ENCODE measurements around the gene RACK1.

DNA sequence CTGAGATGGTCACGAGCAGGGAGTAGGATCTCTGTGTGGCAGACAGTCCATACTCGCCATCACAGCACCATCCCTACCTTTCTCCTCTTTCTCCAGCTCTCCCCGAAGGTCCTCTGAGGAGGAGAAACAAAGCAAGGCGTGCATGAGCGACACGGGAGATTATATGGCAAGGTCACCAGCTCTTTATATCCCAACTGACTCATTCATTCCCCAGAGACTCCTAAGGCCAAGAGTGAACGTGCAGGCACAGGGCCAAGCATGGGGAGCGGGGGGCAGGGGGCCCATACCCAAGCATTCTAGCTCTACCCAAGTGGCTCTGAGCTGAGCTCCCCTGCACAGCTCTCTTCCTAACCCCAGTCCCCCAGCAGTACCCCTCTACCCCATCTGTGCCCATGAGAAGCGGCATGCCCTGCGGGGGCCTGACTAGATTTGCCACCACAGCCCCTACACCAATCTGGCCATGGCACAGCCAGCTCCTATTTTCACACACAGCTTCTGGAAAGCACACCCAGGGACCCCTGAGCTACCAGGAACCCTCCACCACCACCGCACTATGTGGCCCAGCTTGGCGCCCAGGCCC lies 45.5 kb downstream of the RACK1 start:
- TF ChIP-seq, protein P1, sequence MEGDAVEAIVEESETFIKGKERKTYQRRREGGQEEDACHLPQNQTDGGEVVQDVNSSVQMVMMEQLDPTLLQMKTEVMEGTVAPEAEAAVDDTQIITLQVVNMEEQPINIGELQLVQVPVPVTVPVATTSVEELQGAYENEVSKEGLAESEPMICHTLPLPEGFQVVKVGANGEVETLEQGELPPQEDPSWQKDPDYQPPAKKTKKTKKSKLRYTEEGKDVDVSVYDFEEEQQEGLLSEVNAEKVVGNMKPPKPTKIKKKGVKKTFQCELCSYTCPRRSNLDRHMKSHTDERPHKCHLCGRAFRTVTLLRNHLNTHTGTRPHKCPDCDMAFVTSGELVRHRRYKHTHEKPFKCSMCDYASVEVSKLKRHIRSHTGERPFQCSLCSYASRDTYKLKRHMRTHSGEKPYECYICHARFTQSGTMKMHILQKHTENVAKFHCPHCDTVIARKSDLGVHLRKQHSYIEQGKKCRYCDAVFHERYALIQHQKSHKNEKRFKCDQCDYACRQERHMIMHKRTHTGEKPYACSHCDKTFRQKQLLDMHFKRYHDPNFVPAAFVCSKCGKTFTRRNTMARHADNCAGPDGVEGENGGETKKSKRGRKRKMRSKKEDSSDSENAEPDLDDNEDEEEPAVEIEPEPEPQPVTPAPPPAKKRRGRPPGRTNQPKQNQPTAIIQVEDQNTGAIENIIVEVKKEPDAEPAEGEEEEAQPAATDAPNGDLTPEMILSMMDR (IDR thresholded peaks at IDR 0.05; ENCODE audit: low read depth, low read length, missing input control) = no peak
- TF ChIP-seq TAF1 (conservative IDR thresholded peaks at IDR 0.05) (no peak), FOXA1 (IDR thresholded peaks at IDR 0.05) (no peak), YY1 (IDR thresholded peaks at IDR 0.05) (no peak)
- TF ChIP-seq, protein P2, sequence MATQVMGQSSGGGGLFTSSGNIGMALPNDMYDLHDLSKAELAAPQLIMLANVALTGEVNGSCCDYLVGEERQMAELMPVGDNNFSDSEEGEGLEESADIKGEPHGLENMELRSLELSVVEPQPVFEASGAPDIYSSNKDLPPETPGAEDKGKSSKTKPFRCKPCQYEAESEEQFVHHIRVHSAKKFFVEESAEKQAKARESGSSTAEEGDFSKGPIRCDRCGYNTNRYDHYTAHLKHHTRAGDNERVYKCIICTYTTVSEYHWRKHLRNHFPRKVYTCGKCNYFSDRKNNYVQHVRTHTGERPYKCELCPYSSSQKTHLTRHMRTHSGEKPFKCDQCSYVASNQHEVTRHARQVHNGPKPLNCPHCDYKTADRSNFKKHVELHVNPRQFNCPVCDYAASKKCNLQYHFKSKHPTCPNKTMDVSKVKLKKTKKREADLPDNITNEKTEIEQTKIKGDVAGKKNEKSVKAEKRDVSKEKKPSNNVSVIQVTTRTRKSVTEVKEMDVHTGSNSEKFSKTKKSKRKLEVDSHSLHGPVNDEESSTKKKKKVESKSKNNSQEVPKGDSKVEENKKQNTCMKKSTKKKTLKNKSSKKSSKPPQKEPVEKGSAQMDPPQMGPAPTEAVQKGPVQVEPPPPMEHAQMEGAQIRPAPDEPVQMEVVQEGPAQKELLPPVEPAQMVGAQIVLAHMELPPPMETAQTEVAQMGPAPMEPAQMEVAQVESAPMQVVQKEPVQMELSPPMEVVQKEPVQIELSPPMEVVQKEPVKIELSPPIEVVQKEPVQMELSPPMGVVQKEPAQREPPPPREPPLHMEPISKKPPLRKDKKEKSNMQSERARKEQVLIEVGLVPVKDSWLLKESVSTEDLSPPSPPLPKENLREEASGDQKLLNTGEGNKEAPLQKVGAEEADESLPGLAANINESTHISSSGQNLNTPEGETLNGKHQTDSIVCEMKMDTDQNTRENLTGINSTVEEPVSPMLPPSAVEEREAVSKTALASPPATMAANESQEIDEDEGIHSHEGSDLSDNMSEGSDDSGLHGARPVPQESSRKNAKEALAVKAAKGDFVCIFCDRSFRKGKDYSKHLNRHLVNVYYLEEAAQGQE (IDR thresholded peaks at IDR 0.05) = no peak

Data from liver (tissue), 3 donors.